HG03095 (cell line): ENCODE measurements around the gene CADM2.

Experiments
- ATAC-seq: cut with Tn5 transposase; IDR thresholded peaks from one replicate; pipeline ENCODE4 v1.9.1; 2021; ENCODE audit warnings: moderate library complexity; ENCODE audit not compliant: unreplicated experiment

Gene CADM2

DNA sequence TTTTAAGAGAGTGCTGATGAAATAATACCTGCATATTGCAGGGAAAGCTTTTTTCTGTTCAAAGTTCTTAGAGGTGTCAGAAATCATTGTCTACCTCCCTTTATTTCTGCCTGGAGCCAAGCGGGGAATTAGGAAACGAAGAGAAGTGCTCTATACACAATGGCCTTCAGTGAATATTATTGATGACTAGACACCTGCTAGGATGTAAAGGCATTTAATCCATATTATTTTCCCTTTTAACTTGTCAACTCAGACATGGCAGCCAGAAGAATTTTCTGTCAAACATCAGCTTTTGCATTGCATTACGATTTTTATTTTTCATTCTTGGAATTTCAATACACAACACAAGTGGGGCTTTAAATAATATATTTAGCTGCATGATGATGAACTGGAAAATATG, 24.7 kb downstream of the CADM2 start:
- ATAC-seq = no peak

GRCh38 chr3:84984429-84984828, 25.6 kb downstream of the CADM2 start:
- ATAC-seq = no peak

GRCh38 chr3:84985795-84986194, 27.0 kb downstream of the CADM2 start:
- ATAC-seq = no peak

DNA sequence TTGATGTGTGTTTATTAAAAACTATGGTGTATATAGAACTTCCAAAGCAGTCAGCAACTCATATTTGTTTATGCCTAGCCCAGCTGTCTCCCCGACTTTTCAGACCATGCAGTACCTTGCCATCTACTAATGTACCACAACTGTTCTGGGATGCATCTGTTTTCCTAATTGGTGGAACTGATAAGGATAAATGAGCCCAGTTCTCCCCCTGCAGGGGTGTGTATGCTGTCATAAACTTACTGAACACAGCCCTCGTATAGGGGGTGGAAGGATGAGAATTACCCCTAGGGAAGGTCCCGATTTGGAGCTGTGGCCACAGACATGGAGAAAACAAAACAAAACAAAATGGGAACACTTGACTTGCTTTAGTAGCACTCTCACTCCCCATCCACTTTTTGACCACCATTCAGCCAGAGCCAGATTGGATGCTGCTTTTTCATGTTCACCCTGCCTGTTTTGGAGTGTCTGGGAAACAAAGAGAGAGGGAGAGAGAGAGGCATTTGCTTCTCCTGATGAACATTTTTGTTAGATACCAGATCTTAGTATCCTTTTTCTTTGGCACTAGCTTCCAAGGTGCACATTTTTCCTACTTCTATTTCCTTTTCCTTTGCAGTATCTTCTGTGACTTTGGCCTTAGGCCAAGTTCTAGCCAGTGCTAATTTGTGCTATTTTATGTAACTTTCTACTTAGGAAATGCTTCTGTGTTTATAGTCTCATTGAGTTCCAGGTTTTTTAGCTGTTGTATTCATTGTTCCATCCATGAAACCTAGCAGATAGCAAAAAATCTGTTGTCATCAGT, 29.1 kb downstream of the CADM2 start:
- no peak for ATAC-seq

- ATAC-seq = no peak
Measured at GRCh38 chr3:84989102-84989501, 30.3 kb downstream of the CADM2 start.

- ATAC-seq = no peak
Measured at GRCh38 chr3:84991422-84991900, 32.7 kb downstream of the CADM2 start.

GRCh38 chr3:84993956-84994355, 35.2 kb downstream of the CADM2 start:
- no peak for ATAC-seq

DNA sequence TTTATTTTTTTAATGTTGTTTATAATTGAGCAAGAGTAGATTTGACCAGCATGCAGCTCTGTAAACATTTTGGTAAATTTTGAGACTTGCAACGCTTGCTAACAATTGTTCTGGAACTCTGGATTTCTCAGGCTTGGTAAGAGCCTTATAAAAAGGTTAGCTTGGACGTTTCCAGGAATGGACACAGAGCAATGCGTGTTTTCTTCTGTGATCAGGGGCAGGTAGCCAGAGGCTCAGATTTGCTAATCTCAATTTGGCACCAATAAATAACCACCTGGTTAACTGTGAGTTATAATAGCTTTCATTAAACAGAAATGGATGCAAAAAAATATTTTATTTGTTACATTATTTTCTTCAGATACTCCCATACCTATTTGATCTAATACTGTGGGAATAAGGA, 39.8 kb downstream of the CADM2 start:
- ATAC-seq = no peak

DNA sequence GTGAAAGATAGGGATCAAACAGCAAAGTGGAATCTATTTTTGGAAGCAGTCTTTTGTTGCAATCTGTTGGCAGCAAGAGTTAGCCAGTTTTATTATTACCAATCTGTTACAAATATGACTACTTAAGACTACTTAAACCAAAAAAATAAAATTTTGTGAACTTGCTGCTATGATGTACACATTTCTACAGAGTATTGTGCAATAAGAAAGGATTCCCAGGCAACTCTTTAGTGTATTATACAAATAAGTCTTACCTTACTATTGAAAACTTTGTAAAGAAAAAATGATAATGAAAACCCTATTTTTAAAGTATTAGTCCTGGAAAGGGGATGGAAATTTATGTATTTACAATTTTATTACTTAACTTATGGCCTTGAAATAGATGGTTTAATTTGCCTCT, 44.7 kb downstream of the CADM2 start:
- no peak for ATAC-seq

- no peak for ATAC-seq
Measured at GRCh38 chr3:85004147-85004546, 45.4 kb downstream of the CADM2 start.

- no peak for ATAC-seq
Measured at GRCh38 chr3:85005946-85006345, 47.2 kb downstream of the CADM2 start.

DNA sequence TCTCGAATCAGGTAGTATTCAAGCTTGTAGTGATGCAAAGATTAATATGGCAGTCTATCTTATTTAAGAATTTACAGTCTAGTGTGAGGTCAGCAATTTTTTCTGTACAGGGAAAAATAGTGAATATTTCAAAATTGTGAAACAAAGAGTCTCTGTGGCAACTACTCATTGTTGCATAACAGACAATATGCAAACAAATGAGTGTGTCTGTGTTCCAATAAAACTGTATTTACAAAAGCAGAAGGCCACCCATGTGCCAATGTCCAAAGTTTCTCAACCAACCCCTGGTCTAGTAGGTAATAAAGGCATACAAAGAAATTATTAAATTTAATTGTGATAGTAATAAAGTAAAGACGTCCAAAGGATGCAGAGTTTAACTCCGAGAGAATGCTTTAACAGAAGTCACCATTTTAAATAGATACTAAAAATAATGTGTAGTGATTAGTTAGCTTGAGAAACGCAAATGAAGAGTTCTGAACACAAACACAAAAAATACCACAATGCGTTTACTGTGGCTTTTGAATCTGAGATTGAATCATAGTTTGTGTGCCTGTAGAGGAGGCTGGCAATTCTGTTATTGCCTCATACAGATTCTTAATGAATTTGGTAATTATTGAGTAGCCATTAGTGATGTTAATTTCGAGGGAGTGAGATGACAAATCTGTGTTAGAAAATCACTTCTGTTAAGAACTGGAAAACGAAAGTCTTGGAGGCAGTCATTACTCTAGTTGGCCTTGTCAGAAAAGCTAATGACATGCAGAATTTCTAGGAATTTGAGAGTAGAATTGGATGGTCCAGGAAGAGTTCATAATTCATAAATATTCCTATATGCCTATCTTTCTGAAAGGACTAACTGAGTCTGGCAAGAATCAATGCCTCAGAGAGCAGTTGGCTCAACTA, 48.7 kb downstream of the CADM2 start:
- ATAC-seq = no peak

- no peak for ATAC-seq
Measured at GRCh38 chr3:85020828-85021227, 62.0 kb downstream of the CADM2 start.

DNA sequence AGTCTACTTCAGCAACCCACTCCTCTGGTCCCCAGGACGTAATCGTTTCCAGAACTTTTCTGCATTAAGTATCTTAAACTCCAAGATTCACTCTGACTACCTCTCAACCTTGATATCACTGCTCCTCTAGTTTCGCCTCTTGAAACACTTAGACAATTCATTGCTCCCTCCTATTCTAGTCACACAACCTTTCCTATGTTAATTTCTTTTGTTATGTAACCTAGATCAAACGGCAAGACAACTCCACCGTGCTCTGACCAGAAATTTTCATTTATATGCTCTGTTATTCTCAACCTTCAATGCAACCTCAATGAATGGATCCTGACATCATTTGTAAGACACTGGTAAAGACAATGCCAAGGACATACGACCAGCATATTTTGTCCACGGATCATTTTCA, 71.3 kb downstream of the CADM2 start:
- no peak for ATAC-seq

DNA sequence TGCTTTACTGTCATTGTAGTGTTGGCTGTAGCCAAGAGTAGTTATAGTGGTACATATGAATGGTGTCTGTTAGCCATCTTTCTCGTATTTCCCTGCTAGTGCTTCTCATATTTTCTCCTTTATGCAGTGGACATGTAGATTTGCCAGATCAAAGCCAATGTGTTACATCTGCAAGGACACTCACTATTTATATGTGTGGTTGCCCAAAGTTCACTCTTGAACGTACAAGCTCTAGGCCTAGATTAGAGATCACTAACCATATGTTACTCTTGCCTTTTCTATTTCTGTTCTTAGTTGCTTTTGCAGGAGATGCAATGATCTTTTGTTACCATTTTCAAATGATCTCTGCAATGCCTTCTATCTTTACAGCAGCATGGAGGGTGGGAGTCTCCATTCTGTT, 78.4 kb downstream of the CADM2 start:
- no peak for ATAC-seq

GRCh38 chr3:85041001-85041400, 82.2 kb downstream of the CADM2 start:
- no peak for ATAC-seq

- no peak for ATAC-seq
Measured at GRCh38 chr3:85041562-85042055, 82.8 kb downstream of the CADM2 start.

- no peak for ATAC-seq
Measured at GRCh38 chr3:85050821-85051220, 92.0 kb downstream of the CADM2 start.

DNA sequence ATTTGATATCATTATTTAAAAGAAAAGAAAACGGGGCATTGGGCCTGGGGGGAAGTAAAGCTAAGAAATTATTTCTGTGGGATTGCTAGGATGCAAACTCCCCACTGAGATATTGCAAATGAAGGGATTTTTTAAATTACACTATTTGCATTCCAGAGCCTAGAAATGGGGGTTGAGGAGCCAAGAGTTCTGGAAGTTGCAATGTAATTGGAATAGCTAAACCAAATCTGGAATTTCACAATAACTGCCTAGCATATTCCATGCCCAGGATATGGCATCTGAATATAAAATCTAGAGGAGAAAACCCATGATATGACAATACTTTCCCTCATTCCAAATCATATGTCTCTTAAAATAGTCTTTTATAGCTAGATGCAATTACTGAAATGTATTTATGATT, 93.0 kb downstream of the CADM2 start:
- no peak for ATAC-seq

DNA sequence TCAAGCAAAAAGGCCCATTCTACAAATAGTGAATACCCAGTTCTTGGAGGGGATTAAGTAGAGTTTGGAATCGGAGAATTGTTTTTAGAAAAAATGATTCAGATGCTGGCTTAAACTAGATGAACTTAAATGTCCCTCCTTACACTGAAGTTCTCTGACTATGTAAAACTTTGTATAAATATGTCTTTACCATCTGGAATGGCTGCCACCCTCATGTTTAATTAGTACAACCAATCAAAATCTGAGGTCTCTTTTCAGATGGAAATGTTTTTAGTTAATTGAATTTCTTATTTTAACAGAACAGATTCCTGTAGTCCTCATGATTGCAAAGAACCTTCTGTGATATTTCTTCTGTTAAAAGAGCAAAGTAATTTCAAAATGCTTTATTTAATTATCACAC, 94.8 kb downstream of the CADM2 start:
- ATAC-seq = no peak

DNA sequence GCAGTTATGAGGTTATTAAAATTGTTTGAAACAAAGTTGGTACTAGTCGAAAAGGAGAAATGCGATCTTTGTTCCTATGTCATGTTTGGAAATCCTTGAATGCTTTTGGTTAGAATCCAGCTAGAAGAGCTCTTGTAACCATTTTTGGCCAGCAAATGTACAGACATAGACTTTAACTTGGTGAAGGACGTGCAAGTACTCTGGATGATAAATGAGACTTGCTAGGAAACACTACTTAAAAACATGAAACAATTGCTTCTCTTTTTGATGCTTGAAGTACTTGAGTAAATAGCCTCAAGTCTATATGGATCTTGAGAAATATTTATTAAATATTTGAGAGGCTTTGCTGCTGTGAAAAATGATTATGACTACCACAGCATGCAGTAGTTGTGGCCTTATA, 95.8 kb downstream of the CADM2 start:
- ATAC-seq = no peak

DNA sequence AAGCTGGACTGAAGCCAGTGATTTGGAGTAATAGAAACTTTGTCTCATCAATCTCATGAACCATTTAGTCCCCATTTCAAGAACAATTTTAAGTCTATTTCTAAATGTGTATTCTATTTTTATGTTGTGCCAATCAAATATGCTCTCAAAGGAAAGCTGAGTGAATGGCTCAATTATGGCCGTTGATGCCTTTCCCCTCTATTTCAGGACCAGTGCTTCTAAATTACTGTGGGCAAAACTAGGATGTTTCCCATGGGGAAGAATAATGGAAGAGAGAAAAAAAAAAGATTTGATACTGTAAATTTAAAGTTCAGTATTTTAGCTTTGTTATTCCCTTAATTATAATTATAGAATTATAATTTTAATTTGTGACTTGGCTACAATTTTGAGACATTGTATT, 110.1 kb downstream of the CADM2 start:
- no peak for ATAC-seq
